Keratinocyte (primary cell): ENCODE results near the gene PAX8.

ENCODE experiments used
- EZH2 ChIP-seq: IDR thresholded peaks from one replicate; pipeline ENCODE4 v1.6.1; 2012; ENCODE audit warnings: inconsistent platforms, mild to moderate bottlenecking, low read length, moderate library complexity
- TF ChIP-seq, protein P1 (sequence below), 3 experiments: IDR thresholded peaks in 1 of 3; conservative IDR thresholded peaks in 1 of 3; optimal IDR thresholded peaks in 1 of 3; 2 replicates in 2 of 3; 3 replicates in 1 of 3; pipeline versions ENCODE3 to v1.5.1; 2011; ENCODE audit warnings: low read length in 3 of 3, mild to moderate bottlenecking in 3 of 3, moderate library complexity in 2 of 3, control low read depth in 1 of 3, inconsistent platforms in 1 of 3; ENCODE audit not compliant: insufficient read depth in 2 of 3; ENCODE audit errors: extremely low read depth in 1 of 3

DNA sequence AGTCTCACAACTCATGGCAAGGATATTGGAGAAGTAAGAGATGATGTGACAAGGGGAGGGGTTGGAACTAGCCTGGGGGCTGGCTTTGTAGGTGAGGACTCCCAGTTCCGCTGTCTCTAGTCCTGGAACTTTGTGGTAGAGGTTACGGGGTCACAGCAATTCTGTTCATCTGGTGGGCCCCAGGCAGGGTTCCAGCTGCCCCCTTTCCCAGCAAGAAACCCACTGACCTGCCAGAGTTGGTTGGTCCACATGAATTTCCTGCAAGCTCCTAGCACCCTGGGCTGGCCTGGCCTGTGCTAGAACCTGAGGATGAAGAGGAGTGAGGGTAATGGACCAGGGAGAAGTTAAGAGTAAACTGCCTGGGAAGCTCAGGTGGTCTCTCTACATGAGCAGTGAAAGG lies 63.7 kb downstream of the PAX8 start:
- TF ChIP-seq, protein P1, sequence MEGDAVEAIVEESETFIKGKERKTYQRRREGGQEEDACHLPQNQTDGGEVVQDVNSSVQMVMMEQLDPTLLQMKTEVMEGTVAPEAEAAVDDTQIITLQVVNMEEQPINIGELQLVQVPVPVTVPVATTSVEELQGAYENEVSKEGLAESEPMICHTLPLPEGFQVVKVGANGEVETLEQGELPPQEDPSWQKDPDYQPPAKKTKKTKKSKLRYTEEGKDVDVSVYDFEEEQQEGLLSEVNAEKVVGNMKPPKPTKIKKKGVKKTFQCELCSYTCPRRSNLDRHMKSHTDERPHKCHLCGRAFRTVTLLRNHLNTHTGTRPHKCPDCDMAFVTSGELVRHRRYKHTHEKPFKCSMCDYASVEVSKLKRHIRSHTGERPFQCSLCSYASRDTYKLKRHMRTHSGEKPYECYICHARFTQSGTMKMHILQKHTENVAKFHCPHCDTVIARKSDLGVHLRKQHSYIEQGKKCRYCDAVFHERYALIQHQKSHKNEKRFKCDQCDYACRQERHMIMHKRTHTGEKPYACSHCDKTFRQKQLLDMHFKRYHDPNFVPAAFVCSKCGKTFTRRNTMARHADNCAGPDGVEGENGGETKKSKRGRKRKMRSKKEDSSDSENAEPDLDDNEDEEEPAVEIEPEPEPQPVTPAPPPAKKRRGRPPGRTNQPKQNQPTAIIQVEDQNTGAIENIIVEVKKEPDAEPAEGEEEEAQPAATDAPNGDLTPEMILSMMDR (optimal IDR thresholded peaks at IDR 0.05 in 1 of 3, IDR thresholded peaks at IDR 0.05 in 1 of 3, conservative IDR thresholded peaks at IDR 0.05 in 1 of 3; ENCODE audit: extremely low read depth in 1 of 3, insufficient read depth in 2 of 3, low read length in 3 of 3) = no peak
- no peak for TF ChIP-seq EZH2
